HepG2 (cell line): ENCODE data around the gene KPNB1. TPM values are rescaled to one million over a fixed set of nuclear protein-coding genes. Genes with fewer than 3 reads are reported as not detected.

ENCODE experiments used
- CAMTA2 ChIP-seq: sonication (generic); formaldehyde crosslinking; IDR thresholded peaks from 2 replicates; pipeline ENCODE4 v1.4.0; 2020; ENCODE audit warnings: mild to moderate bottlenecking, missing genetic modification reagents, borderline replicate concordance
- CBX5 ChIP-seq: sonication (generic); formaldehyde crosslinking; IDR thresholded peaks from 2 replicates; pipeline ENCODE4 v1.4.0; 2020; ENCODE audit warnings: missing genetic modification reagents, borderline replicate concordance
- CEBPG ChIP-seq: IDR thresholded peaks from 2 replicates; pipeline ENCODE4 v1.6.1; 2016
- CSRNP1 ChIP-seq: sonication (generic); formaldehyde crosslinking; IDR thresholded peaks from 2 replicates; pipeline ENCODE4 v1.8.1; 2023; ENCODE audit warnings: mild to moderate bottlenecking, missing genetic modification reagents
- FOXJ3 ChIP-seq: sonication (generic); formaldehyde crosslinking; IDR thresholded peaks from 2 replicates; pipeline ENCODE4 v1.4.0; 2020; ENCODE audit warnings: missing genetic modification reagents, mild to moderate bottlenecking, borderline replicate concordance
- FOXK1 ChIP-seq: sonication (generic); formaldehyde crosslinking; IDR thresholded peaks from 2 replicates; pipeline ENCODE4 v1.4.0; 2020; ENCODE audit warnings: low read depth, missing genetic modification reagents, borderline replicate concordance
- IKZF1 ChIP-seq: fragments of 450-650 bp; IDR thresholded peaks from 2 replicates; pipeline ENCODE4 v1.7.1; 2016
- JDP2 ChIP-seq: sonication (generic); formaldehyde crosslinking; IDR thresholded peaks from 2 replicates; pipeline ENCODE4 v1.8.1; 2022; ENCODE audit warnings: missing genetic modification reagents, borderline replicate concordance
- JUNB ChIP-seq: sonication (generic); formaldehyde crosslinking; IDR thresholded peaks from 2 replicates; pipeline ENCODE4 v1.8.0; 2022; ENCODE audit warnings: missing genetic modification reagents, mild to moderate bottlenecking, borderline replicate concordance
- KLF15 ChIP-seq: sonication (generic); formaldehyde crosslinking; IDR thresholded peaks from 2 replicates; pipeline ENCODE4 v1.8.1; 2023; ENCODE audit warnings: borderline replicate concordance, mild to moderate bottlenecking, inconsistent platforms, missing genetic modification reagents, mixed read lengths
- NFIB ChIP-seq: sonication (generic); formaldehyde crosslinking; IDR thresholded peaks from 2 replicates; pipeline ENCODE4 v1.9.0; 2021; ENCODE audit warnings: missing genetic modification reagents, mild to moderate bottlenecking, borderline replicate concordance
- REXO4 ChIP-seq: sonication (generic); formaldehyde crosslinking; IDR thresholded peaks from 2 replicates; pipeline ENCODE4 v1.8.0; 2022; ENCODE audit warnings: missing genetic modification reagents, mild to moderate bottlenecking, borderline replicate concordance
- SAP130 ChIP-seq: IDR thresholded peaks from 2 replicates; pipeline ENCODE4 v1.6.1; 2016; ENCODE audit warnings: low read depth
- ZNF451 ChIP-seq: sonication (generic); formaldehyde crosslinking; IDR thresholded peaks from 2 replicates; pipeline ENCODE4 v1.5.0; 2020; ENCODE audit warnings: mild to moderate bottlenecking, missing genetic modification reagents
- ZNF691 ChIP-seq: sonication (generic); formaldehyde crosslinking; IDR thresholded peaks from 2 replicates; pipeline ENCODE4 v1.4.0; 2020; ENCODE audit warnings: missing genetic modification reagents, low read depth, mild to moderate bottlenecking, borderline replicate concordance
- ZNF704 ChIP-seq: sonication (generic); formaldehyde crosslinking; IDR thresholded peaks from 2 replicates; pipeline ENCODE4 v1.8.1; 2023; ENCODE audit warnings: mild to moderate bottlenecking, inconsistent platforms, moderate library complexity, missing genetic modification reagents, borderline replicate concordance
- ZNF766 ChIP-seq: sonication (generic); formaldehyde crosslinking; IDR thresholded peaks from 2 replicates; pipeline ENCODE4 v1.5.0; 2020; ENCODE audit warnings: missing genetic modification reagents, borderline replicate concordance
- ZNF879 ChIP-seq: sonication (generic); formaldehyde crosslinking; IDR thresholded peaks from 2 replicates; pipeline ENCODE4 v1.8.1; 2023; ENCODE audit warnings: missing genetic modification reagents
- polyA plus RNA-seq, 8 experiments: library from polyadenylated mRNA; depleted of rRNA in 3 of 8; stranded (reverse) in 7 of 8; unstranded in 1 of 8; fragments of >200 nt; fragmentation: Illumina TruSeq in 4 of 8; extraction: Trizol in 4 of 8; gene quantifications; 2 replicates each; pipeline versions ENCODE4 v1.2.1 to v1.2.3, GENCODE V29; 2011 to 2016; ENCODE audit warnings: low read depth in 4 of 8, missing spikeins in 1 of 8, mixed read lengths in 1 of 8; ENCODE audit not compliant: insufficient read depth in 1 of 8
- total RNA-seq, 5 experiments: library from RNA; depleted of rRNA; stranded (reverse); fragments of >200 nt; fragmentation: Illumina TruSeq; extraction: Trizol; gene quantifications; 2 replicates each; pipeline ENCODE4 v1.2.3, GENCODE V29; 2016; ENCODE audit warnings: low read depth in 1 of 5
- TF ChIP-seq, protein P1 (sequence below): sonication (generic); formaldehyde crosslinking; IDR thresholded peaks from 2 replicates; pipeline ENCODE4 v1.4.0; 2020; ENCODE audit warnings: missing genetic modification reagents, mild to moderate bottlenecking, borderline replicate concordance
- TF ChIP-seq, protein P2 (sequence below): sonication (generic); formaldehyde crosslinking; conservative IDR thresholded peaks from 2 replicates; pipeline ENCODE4 v1.8.0; 2022; ENCODE audit warnings: low read depth, missing genetic modification reagents

The KPNB1 gene
- total and polyA plus RNA-seq, 2 of the 13 experiments (the other 11 are each of a cell fraction or from before 2014, with no cell fraction given), result 164 to 424 TPM

- TF ChIP-seq, protein P1, sequence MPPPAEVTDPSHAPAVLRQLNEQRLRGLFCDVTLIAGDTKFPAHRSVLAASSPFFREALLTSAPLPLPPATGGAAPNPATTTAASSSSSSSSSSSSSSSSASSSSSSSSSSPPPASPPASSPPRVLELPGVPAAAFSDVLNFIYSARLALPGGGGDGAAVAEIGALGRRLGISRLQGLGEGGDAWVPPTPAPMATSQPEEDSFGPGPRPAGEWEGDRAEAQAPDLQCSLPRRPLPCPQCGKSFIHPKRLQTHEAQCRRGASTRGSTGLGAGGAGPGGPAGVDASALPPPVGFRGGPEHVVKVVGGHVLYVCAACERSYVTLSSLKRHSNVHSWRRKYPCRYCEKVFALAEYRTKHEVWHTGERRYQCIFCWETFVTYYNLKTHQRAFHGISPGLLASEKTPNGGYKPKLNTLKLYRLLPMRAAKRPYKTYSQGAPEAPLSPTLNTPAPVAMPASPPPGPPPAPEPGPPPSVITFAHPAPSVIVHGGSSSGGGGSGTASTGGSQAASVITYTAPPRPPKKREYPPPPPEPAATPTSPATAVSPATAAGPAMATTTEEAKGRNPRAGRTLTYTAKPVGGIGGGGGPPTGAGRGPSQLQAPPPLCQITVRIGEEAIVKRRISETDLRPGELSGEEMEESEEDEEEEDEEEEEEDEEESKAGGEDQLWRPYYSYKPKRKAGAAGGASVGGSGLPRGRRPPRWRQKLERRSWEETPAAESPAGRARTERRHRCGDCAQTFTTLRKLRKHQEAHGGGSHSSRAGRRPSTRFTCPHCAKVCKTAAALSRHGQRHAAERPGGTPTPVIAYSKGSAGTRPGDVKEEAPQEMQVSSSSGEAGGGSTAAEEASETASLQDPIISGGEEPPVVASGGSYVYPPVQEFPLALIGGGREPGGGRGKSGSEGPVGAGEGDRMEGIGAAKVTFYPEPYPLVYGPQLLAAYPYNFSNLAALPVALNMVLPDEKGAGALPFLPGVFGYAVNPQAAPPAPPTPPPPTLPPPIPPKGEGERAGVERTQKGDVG (CRISPR knock-in tag), result 0 out of 2 replicates have a peak, but pooled peaks have one; percentile 26
- TF ChIP-seq NFIB (CRISPR knock-in tag) (no peak), ZNF704 (peak; percentile 76; the same call in 1 of the 2 replicates), CSRNP1 (CRISPR knock-in tag) (peak; percentile 93), JUNB (CRISPR knock-in tag) (no peak), ZNF691 (CRISPR knock-in tag) (peak; percentile 98), JDP2 (CRISPR knock-in tag) (no peak), CBX5 (CRISPR knock-in tag) (peak; percentile 96), ZNF451 (peak; percentile 89), REXO4 (CRISPR knock-in tag) (no peak), CEBPG (CRISPR knock-in tag) (peak; percentile 89), IKZF1 (no peak), ZNF879 (CRISPR knock-in tag) (0 out of 2 replicates have a peak, but pooled peaks have one; percentile 5), SAP130 (CRISPR knock-in tag) (peak; percentile 93), CAMTA2 (CRISPR knock-in tag) (no peak; the same call in 1 of the 2 replicates), FOXJ3 (peak; percentile 85), ZNF766 (CRISPR knock-in tag) (peak; percentile 44; the same call in 1 of the 2 replicates), KLF15 (peak; percentile 71; the same call in 1 of the 2 replicates), FOXK1 (peak; percentile 86)
- TF ChIP-seq, protein P2, sequence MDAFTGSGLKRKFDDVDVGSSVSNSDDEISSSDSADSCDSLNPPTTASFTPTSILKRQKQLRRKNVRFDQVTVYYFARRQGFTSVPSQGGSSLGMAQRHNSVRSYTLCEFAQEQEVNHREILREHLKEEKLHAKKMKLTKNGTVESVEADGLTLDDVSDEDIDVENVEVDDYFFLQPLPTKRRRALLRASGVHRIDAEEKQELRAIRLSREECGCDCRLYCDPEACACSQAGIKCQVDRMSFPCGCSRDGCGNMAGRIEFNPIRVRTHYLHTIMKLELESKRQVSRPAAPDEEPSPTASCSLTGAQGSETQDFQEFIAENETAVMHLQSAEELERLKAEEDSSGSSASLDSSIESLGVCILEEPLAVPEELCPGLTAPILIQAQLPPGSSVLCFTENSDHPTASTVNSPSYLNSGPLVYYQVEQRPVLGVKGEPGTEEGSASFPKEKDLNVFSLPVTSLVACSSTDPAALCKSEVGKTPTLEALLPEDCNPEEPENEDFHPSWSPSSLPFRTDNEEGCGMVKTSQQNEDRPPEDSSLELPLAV (CRISPR knock-in tag), result no peak; the same call in 1 of the 2 replicates
These were observed at the start of gene KPNB1 (continued) for GRCh38 chr17:47649153-47649971.
